ENCODE data around the gene LRWD1. TPM values are rescaled to one million over a fixed set of nuclear protein-coding genes. Genes with fewer than 3 reads are reported as not detected.
"Not testable (repeated sequence)": the region's sequence is repeated elsewhere in the genome, so short reads cannot be mapped to it uniquely, and the experiment has no call there.

Gene LRWD1
- total and polyA plus RNA-seq, 7 donors = 7.2 to 19.4 (median 13.4) TPM

GRCh38 chr7:102496861-102497260 lies 32.1 kb downstream of the LRWD1 start:
- peak; percentile 25 for DNase-seq
- H3K4me1 ChIP-seq; intact Hi-C loops (cut with DNase I); H3K27me3 ChIP-seq; H3K36me3 ChIP-seq; H3K27ac ChIP-seq; H3K4me3 ChIP-seq; H3K9me3 ChIP-seq: not testable (repeated sequence)
- 70 to 81% methylated on average over 3 of the region's 10 CpGs for WGBS, 2 donors

GRCh38 chr7:102497308-102497707 lies 32.5 kb downstream of the LRWD1 start:
- intact Hi-C loops (cut with DNase I); H3K4me3 ChIP-seq; DNase-seq; H3K4me1 ChIP-seq; H3K36me3 ChIP-seq; H3K27ac ChIP-seq; H3K27me3 ChIP-seq; H3K9me3 ChIP-seq: not testable (repeated sequence)
- 81 to 95% methylated on average over 1 of the region's 5 CpGs for WGBS, 2 donors

- H3K9me3 ChIP-seq; H3K4me3 ChIP-seq; H3K27me3 ChIP-seq; H3K4me1 ChIP-seq; H3K27ac ChIP-seq; H3K36me3 ChIP-seq; intact Hi-C loops (cut with DNase I): not testable (repeated sequence)
- peak; percentile 55 for DNase-seq
- WGBS, 2 donors = 95 to 97% methylated on average over 11 of the region's 16 CpGs
Measured at GRCh38 chr7:102498321-102498720, 33.5 kb downstream of the LRWD1 start.

- DNase-seq; H3K27me3 ChIP-seq; H3K4me1 ChIP-seq; H3K36me3 ChIP-seq; H3K9me3 ChIP-seq; H3K4me3 ChIP-seq; H3K27ac ChIP-seq; intact Hi-C loops (cut with DNase I): not testable (repeated sequence)
- WGBS, 2 donors = no CpG with 5 or more reads among the region's 12 CpGs
Measured at GRCh38 chr7:102503141-102503540, 38.4 kb downstream of the LRWD1 start.

GRCh38 chr7:102505298-102506185 lies 40.8 kb downstream of the LRWD1 start:
- H3K4me3 ChIP-seq; intact Hi-C loops (cut with DNase I); H3K9me3 ChIP-seq; H3K4me1 ChIP-seq; H3K27me3 ChIP-seq; H3K36me3 ChIP-seq: not testable (repeated sequence)
- peak overlapping the region in 2 of 4 donors; percentile 57 to 65 for H3K27ac ChIP-seq
- WGBS, 2 donors = 89 to 90% methylated on average over 5 of the region's 24 CpGs
- peak; percentile 42 for DNase-seq

- H3K4me1 ChIP-seq; H3K27ac ChIP-seq; H3K9me3 ChIP-seq; H3K4me3 ChIP-seq; intact Hi-C loops (cut with DNase I); H3K36me3 ChIP-seq; H3K27me3 ChIP-seq: not testable (repeated sequence)
- 82 to 90% methylated on average over 2 of the region's 8 CpGs for WGBS, 2 donors
- DNase-seq = peak; percentile 53
Measured at GRCh38 chr7:102507410-102508088, 42.8 kb downstream of the LRWD1 start.

GRCh38 chr7:102510575-102510974 lies 45.8 kb downstream of the LRWD1 start:
- H3K27me3 ChIP-seq; H3K4me3 ChIP-seq; H3K9me3 ChIP-seq; intact Hi-C loops (cut with DNase I); H3K27ac ChIP-seq; H3K4me1 ChIP-seq; H3K36me3 ChIP-seq: not testable (repeated sequence)
- 53 to 77% methylated on average over 5 of the region's 8 CpGs for WGBS, 2 donors
- DNase-seq = peak; percentile 50

- no CpG with 5 or more reads among the region's 30 CpGs for WGBS, 2 donors
- H3K4me3 ChIP-seq; H3K27ac ChIP-seq; H3K27me3 ChIP-seq; H3K36me3 ChIP-seq; intact Hi-C loops (cut with DNase I); H3K9me3 ChIP-seq; DNase-seq; H3K4me1 ChIP-seq: not testable (repeated sequence)
Measured at GRCh38 chr7:102511860-102512522, 47.2 kb downstream of the LRWD1 start.

- intact Hi-C loops (cut with DNase I); H3K4me1 ChIP-seq; H3K36me3 ChIP-seq; H3K27me3 ChIP-seq; H3K9me3 ChIP-seq: not testable (repeated sequence)
- peak; percentile 70 for DNase-seq
- peak overlapping the region in 3 of 4 donors; percentile 18 to 36 (median 32) for H3K4me3 ChIP-seq
- peak overlapping the region; percentile 66 to 85 (median 76) for H3K27ac ChIP-seq
- 38 to 41% methylated on average over 5 of the region's 5 CpGs for WGBS, 2 donors
Measured at GRCh38 chr7:102512642-102513221, 47.9 kb downstream of the LRWD1 start.

GRCh38 chr7:102514881-102515721 lies 50.3 kb downstream of the LRWD1 start:
- H3K36me3 ChIP-seq; DNase-seq; H3K4me1 ChIP-seq; H3K4me3 ChIP-seq; intact Hi-C loops (cut with DNase I); H3K9me3 ChIP-seq; H3K27me3 ChIP-seq: not testable (repeated sequence)
- peak overlapping the region in 2 of 4 donors; percentile 68 to 74 for H3K27ac ChIP-seq
- WGBS, 2 donors = 53 to 78% methylated on average over 2 of the region's 15 CpGs

- H3K36me3 ChIP-seq; H3K9me3 ChIP-seq; H3K27ac ChIP-seq; DNase-seq; H3K4me1 ChIP-seq; H3K27me3 ChIP-seq; H3K4me3 ChIP-seq; intact Hi-C loops (cut with DNase I): not testable (repeated sequence)
- no CpG with 5 or more reads among the region's 3 CpGs for WGBS, 2 donors
Measured at GRCh38 chr7:102515889-102516288, 51.1 kb downstream of the LRWD1 start.

- H3K4me3 ChIP-seq; H3K36me3 ChIP-seq; H3K27me3 ChIP-seq; H3K9me3 ChIP-seq; intact Hi-C loops (cut with DNase I); DNase-seq; H3K4me1 ChIP-seq; H3K27ac ChIP-seq: not testable (repeated sequence)
- WGBS, 2 donors = no CpG with 5 or more reads among the region's 10 CpGs
Measured at GRCh38 chr7:102516951-102517350, 52.2 kb downstream of the LRWD1 start.

All from sigmoid colon (tissue), 7 donors.